ENCODE data around the gene CORO1C.

Gene CORO1C

GRCh38 chr12:108683906-108684556 is 47.3 kb downstream of the CORO1C start:
- H3K4me1 Mint-ChIP-seq = peaks cover 21% of the 10 kb centered on the region

GRCh38 chr12:108681317-108681716 is 50.0 kb downstream of the CORO1C start:
- peaks cover 5% of the 10 kb centered on the region for H3K4me1 Mint-ChIP-seq
- no peak overlapping the region for H3K27ac Mint-ChIP-seq
- H3K4me3 Mint-ChIP-seq = no peak overlapping the region
- no peaks in the 10 kb centered on the region for H3K9me3 Mint-ChIP-seq
- no peaks in the 10 kb centered on the region for H3K27me3 Mint-ChIP-seq
- H3K36me3 Mint-ChIP-seq = peaks cover 2% of the 10 kb centered on the region

More at GRCh38 chr12:108683906-108684556, 47.3 kb downstream of the CORO1C start:
- H3K36me3 Mint-ChIP-seq = no peaks in the 10 kb centered on the region
- no peak overlapping the region for H3K27ac Mint-ChIP-seq
- H3K9me3 Mint-ChIP-seq = no peaks in the 10 kb centered on the region
- no peaks in the 10 kb centered on the region for H3K27me3 Mint-ChIP-seq
- H3K4me3 Mint-ChIP-seq = no peak overlapping the region

- no peaks in the 10 kb centered on the region for H3K9me3 Mint-ChIP-seq
- H3K27me3 Mint-ChIP-seq = no peaks in the 10 kb centered on the region
Measured at GRCh38 chr12:108679106-108679681, 52.1 kb downstream of the CORO1C start.

GRCh38 chr12:108678104-108678730 is 53.1 kb downstream of the CORO1C start:
- Mint-ChIP-seq H3K9me3 (no peaks in the 10 kb centered on the region), H3K27me3 (no peaks in the 10 kb centered on the region), H3K27ac (no peak overlapping the region), H3K4me1 (no peaks in the 10 kb centered on the region), H3K36me3 (peaks cover 7% of the 10 kb centered on the region), H3K4me3 (no peak overlapping the region)

More at GRCh38 chr12:108679106-108679681, 52.1 kb downstream of the CORO1C start:
- Mint-ChIP-seq H3K4me3 (no peak overlapping the region), H3K27ac (no peak overlapping the region), H3K36me3 (peaks cover 7% of the 10 kb centered on the region), H3K4me1 (no peaks in the 10 kb centered on the region)

- Mint-ChIP-seq H3K27ac (no peak overlapping the region), H3K4me3 (no peak overlapping the region), H3K9me3 (no peaks in the 10 kb centered on the region), H3K27me3 (no peaks in the 10 kb centered on the region), H3K36me3 (peaks cover 7% of the 10 kb centered on the region), H3K4me1 (no peaks in the 10 kb centered on the region)
Measured at GRCh38 chr12:108677381-108677780, 53.9 kb downstream of the CORO1C start.

- no peak overlapping the region for H3K27ac Mint-ChIP-seq
- no peaks in the 10 kb centered on the region for H3K4me1 Mint-ChIP-seq
- H3K4me3 Mint-ChIP-seq = no peak overlapping the region
- no peaks in the 10 kb centered on the region for H3K27me3 Mint-ChIP-seq
- peaks cover 7% of the 10 kb centered on the region for H3K36me3 Mint-ChIP-seq
- no peaks in the 10 kb centered on the region for H3K9me3 Mint-ChIP-seq
Measured at GRCh38 chr12:108676707-108677106, 54.6 kb downstream of the CORO1C start.

GRCh38 chr12:108675792-108676191 is 55.5 kb downstream of the CORO1C start:
- peak overlapping the region; percentile 20 for H3K27ac Mint-ChIP-seq
- H3K4me3 Mint-ChIP-seq = no peak overlapping the region

GRCh38 chr12:108672054-108672453 is 59.3 kb downstream of the CORO1C start:
- Mint-ChIP-seq H3K27ac (no peak overlapping the region), H3K4me3 (no peak overlapping the region), H3K4me1 (no peaks in the 10 kb centered on the region), H3K36me3 (peaks cover 7% of the 10 kb centered on the region), H3K27me3 (no peaks in the 10 kb centered on the region), H3K9me3 (no peaks in the 10 kb centered on the region)

More at GRCh38 chr12:108675792-108676191, 55.5 kb downstream of the CORO1C start:
- Mint-ChIP-seq H3K36me3 (peaks cover 7% of the 10 kb centered on the region), H3K27me3 (no peaks in the 10 kb centered on the region), H3K9me3 (no peaks in the 10 kb centered on the region), H3K4me1 (no peaks in the 10 kb centered on the region)

GRCh38 chr12:108671110-108671509 is 60.2 kb downstream of the CORO1C start:
- Mint-ChIP-seq H3K27me3 (no peaks in the 10 kb centered on the region), H3K27ac (no peak overlapping the region), H3K4me3 (no peak overlapping the region), H3K36me3 (peaks cover 5% of the 10 kb centered on the region), H3K9me3 (no peaks in the 10 kb centered on the region), H3K4me1 (no peaks in the 10 kb centered on the region)

GRCh38 chr12:108670066-108670631 is 61.2 kb downstream of the CORO1C start:
- no peak overlapping the region for H3K27ac Mint-ChIP-seq
- no peak overlapping the region for H3K4me3 Mint-ChIP-seq
- H3K36me3 Mint-ChIP-seq = no peaks in the 10 kb centered on the region
- H3K4me1 Mint-ChIP-seq = no peaks in the 10 kb centered on the region
- H3K27me3 Mint-ChIP-seq = no peaks in the 10 kb centered on the region
- H3K9me3 Mint-ChIP-seq = no peaks in the 10 kb centered on the region

GRCh38 chr12:108668542-108668941 is 62.8 kb downstream of the CORO1C start:
- Mint-ChIP-seq H3K27me3 (no peaks in the 10 kb centered on the region), H3K4me1 (peaks cover 15% of the 10 kb centered on the region), H3K36me3 (no peaks in the 10 kb centered on the region), H3K27ac (no peak overlapping the region), H3K9me3 (no peaks in the 10 kb centered on the region), H3K4me3 (no peak overlapping the region)

GRCh38 chr12:108668063-108668462 is 63.3 kb downstream of the CORO1C start:
- H3K36me3 Mint-ChIP-seq = no peaks in the 10 kb centered on the region
- no peak overlapping the region for H3K4me3 Mint-ChIP-seq
- peaks cover 20% of the 10 kb centered on the region for H3K4me1 Mint-ChIP-seq
- no peaks in the 10 kb centered on the region for H3K9me3 Mint-ChIP-seq
- no peak overlapping the region for H3K27ac Mint-ChIP-seq
- H3K27me3 Mint-ChIP-seq = no peaks in the 10 kb centered on the region

- no peak overlapping the region for H3K4me3 Mint-ChIP-seq
- H3K27me3 Mint-ChIP-seq = no peaks in the 10 kb centered on the region
- H3K9me3 Mint-ChIP-seq = no peaks in the 10 kb centered on the region
- H3K36me3 Mint-ChIP-seq = no peaks in the 10 kb centered on the region
- H3K4me1 Mint-ChIP-seq = peaks cover 23% of the 10 kb centered on the region
- H3K27ac Mint-ChIP-seq = no peak overlapping the region
Measured at GRCh38 chr12:108667349-108667748, 64.0 kb downstream of the CORO1C start.

- H3K9me3 Mint-ChIP-seq = no peaks in the 10 kb centered on the region
- H3K4me3 Mint-ChIP-seq = no peak overlapping the region
- H3K27me3 Mint-ChIP-seq = no peaks in the 10 kb centered on the region
- H3K4me1 Mint-ChIP-seq = peaks cover 23% of the 10 kb centered on the region
- H3K27ac Mint-ChIP-seq = no peak overlapping the region
- H3K36me3 Mint-ChIP-seq = no peaks in the 10 kb centered on the region
Measured at GRCh38 chr12:108666401-108666881, 64.9 kb downstream of the CORO1C start.

- Mint-ChIP-seq H3K9me3 (no peaks in the 10 kb centered on the region), H3K4me3 (no peak overlapping the region), H3K4me1 (peaks cover 23% of the 10 kb centered on the region), H3K27me3 (no peaks in the 10 kb centered on the region), H3K36me3 (no peaks in the 10 kb centered on the region), H3K27ac (no peak overlapping the region)
Measured at GRCh38 chr12:108665608-108666202, 65.6 kb downstream of the CORO1C start.

Measured in activated naive CD4-positive, alpha-beta T cell treated with anti-CD3 and anti-CD28 coated beads, Interleukin-2, amount 50 U/mL, for 24 hours (primary cell).